HG03159 (cell line): Measurements from ENCODE around the gene PEF1.

Experiments
- ATAC-seq: cut with Tn5 transposase; IDR thresholded peaks from one replicate; pipeline ENCODE4 v1.9.1; 2021; ENCODE audit warnings: mild to moderate bottlenecking, moderate library complexity; ENCODE audit not compliant: unreplicated experiment

Gene PEF1

GRCh38 chr1:31655756-31656155 lies 11.1 kb upstream of the PEF1 start:
- no peak for ATAC-seq

DNA sequence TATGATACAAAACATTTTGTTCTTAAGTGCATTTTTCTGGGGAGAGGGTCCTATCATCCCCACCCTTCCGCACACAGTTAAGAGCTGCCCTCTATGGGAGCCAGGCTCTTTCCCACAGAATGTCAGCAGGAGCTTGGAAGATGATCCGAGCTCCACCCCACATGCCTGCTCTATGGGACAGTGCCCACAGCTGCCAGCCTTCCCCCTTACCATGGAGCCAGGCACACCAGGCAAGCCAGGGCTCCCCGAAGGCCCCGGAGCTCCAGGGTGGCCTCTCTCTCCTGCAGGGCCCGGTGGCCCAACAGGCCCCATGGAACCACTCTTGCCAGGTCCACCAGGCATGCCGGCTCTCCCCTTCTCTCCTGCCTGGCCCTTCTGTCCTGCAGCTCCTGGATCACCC lies 10.4 kb upstream of the PEF1 start:
- ATAC-seq: no peak

GRCh38 chr1:31654474-31654776 lies 9.7 kb upstream of the PEF1 start:
- ATAC-seq: no peak

GRCh38 chr1:31653717-31654473 lies 9.2 kb upstream of the PEF1 start:
- no peak for ATAC-seq

GRCh38 chr1:31652891-31653499 lies 8.3 kb upstream of the PEF1 start:
- ATAC-seq: no peak

- no peak for ATAC-seq
These were observed 7.1 kb upstream of the PEF1 start for GRCh38 chr1:31651766-31652165.

DNA sequence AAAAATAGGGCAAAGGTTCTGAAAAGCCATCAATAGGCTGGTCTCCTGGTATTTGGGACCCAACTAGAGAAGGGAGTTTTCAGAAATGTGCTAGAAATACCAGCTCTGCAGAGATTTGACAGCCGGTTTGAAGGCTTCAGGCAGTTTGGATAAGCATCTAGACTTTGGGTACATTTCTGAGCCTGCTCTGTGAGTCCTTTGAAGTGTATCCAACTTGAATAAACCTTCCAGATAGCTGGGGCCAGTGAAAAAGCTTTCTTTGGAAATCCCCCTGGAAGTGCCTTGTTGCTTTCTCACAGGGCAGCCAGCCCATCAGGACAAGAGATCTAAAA lies 6.4 kb upstream of the PEF1 start:
- ATAC-seq: no peak

GRCh38 chr1:31650161-31651088 lies 5.7 kb upstream of the PEF1 start:
- no peak for ATAC-seq

- no peak for ATAC-seq
These were observed 4.1 kb upstream of the PEF1 start for GRCh38 chr1:31648641-31649357.

GRCh38 chr1:31648190-31648589 lies 3.5 kb upstream of the PEF1 start:
- no peak for ATAC-seq

DNA sequence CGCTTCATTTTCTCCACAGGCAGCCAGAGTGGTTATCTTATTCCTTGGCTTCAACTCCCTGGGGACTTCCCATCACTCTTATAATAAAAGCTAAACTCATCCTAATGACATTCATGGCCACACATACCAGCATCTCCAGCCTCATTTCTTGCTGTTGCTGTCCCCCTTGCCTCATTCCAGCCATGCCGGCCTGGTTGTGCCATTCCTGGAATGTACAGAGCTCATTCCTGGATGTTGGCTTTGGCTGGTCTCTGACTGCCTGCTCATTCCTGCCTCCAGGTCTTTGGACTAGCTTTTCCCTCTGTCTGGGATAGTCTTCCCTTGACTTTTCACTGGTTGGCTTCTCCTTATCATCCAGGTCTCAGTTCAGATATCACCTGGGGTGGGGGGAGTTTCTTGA lies 2.4 kb upstream of the PEF1 start:
- no peak for ATAC-seq

DNA sequence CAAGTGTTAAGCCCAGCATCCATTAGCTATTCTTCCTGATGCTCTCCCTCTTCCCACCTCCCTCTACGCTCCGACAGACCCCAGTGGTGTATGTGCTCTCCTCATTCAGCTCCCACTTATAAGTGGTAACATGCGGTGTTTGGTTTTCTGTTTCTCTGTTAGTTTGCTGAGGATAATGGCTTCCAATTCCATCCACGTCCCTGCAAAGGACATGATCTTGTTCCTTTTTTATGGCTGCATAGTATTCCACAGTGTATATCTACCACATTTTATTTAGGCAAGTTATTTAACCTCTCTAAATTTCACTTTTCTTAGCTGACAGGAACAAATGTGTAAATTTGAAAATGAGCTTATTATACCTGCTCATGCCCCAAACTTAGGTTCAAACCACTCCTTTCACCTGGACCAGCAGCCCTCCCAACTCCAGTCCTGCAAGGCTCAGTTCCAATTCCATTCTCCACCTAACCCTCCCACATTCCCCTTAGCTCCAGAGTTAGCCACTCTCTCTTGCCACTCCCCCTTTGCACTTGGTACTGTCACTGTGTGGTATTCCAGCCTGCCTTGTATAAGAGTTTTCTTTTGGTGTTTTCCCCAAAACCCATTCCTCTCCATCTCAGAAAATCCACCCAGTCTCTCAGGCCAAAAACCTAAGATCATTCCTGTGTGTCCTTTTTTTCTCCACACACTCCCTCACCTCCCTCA lies 1.7 kb upstream of the PEF1 start:
- no peak for ATAC-seq

DNA sequence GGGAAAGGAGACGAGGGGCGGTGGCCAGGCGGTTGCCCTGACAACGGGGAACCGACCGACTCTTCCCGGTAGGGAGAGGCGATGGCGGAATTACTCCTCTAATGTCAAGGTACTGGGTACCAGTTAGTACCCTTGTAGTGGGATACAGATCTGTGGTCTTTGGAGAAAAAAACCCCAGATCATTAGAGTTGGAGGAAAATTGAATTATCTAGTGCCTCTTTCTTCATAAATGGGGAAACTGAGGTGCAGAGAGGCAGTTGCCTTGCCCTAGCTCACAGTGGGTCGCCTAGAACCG lies 545 bp upstream of the PEF1 start:
- no peak for ATAC-seq

DNA sequence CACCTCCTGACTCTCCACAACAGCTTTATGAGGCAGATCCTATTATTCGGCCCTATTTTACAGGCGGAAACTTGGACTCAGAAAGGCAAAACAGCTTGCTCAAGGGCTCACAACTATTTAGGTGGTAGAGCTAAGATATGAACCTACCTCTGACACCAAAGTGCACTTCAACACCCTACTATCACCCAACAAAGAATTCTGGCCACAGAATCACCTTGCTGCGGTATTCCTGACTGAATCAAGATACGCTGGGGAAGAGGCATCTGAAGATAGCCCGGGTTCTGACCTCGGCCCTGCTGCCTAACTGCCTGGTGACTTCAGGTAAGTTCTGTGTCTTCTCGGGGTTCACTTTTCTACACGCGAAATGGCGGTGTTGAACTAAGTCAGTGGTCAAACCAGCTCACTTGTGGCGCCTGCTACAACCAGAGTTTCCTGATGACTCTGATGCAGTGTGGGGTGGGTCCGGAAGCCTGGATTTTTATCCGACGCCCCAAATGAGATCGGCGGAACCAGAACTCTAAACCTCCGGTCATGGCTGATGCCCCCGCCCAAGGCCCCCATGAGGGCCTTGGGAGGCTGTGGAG lies 608 bp downstream of the PEF1 start:
- ATAC-seq: no peak

- no peak for ATAC-seq
These were observed 1.8 kb downstream of the PEF1 start for GRCh38 chr1:31642897-31643296.

DNA sequence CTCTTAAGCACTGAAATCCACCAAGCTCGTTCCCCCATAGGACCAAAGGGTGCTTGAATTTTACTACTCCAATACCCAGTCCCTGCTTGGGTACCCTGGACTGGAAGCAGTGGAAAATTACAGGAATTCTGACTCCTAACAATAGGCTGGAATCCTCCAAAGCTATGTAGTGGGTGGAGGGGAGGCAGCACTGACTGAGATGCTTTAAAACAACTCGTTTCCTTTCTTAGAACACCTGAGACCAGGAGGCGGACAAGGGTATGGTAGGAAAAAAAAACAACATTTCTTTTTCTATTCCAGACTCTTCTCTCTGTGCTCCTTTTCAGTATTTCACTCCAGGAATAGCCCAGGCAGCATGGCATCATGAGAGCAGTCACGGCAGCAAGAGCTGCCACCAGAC lies 2.3 kb downstream of the PEF1 start:
- no peak for ATAC-seq

DNA sequence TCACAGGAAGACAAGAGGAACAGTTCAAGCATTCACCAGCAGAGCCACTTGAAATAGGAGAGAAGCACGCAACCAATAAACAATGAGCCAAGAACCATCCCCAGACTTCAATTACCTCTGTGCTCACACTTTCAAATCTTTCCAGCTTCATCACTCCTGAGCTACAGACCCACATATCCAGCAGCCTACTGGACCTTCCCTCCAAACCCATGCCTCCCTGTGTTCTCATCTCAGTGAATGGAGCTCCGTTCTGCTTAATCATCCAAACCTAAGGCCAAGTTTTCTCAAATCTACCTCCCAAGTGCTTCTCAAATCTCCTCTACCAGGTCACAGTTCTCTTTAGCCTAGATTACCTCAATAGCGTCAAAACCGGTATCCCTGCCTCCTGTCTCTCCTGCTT lies 3.7 kb downstream of the PEF1 start:
- no peak for ATAC-seq

DNA sequence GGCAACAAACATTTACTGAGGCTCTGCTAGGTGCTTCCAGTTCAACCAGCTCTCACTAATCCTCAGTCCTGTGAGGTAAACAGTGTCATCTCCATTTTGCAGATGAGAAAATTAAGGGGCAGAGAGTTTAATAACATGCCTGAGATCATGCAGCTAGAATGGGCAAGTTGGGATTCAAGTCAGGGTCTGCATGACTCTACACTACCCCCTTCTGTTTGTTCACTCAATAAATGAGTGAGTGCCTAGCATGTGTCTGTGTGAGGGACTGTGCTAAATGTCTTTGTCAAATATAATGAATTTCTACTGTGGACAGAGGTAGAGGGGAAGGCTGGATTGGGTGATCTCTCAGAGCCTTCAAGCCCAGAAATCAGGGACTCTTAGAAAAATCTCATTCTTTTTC lies 4.5 kb downstream of the PEF1 start:
- ATAC-seq: no peak

DNA sequence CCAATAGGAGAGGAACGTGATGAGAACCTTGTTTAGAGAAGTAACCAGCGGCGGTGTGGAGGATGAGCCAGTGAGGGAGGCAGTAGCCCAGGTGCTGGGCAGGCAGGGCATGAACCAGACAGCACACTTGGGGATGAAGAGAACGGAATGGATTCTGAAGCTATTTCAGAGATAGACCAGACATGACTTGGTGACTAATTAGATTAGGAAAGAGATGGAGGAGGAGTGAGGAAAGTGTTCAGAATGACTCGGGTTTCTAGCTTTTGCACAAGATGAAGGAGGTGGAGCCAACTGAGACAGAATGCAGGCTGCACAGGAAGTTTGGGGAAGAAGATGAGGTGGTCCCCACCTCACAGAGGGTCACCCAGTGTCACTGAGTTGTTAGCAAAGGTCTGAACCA lies 5.1 kb downstream of the PEF1 start:
- no peak for ATAC-seq

DNA sequence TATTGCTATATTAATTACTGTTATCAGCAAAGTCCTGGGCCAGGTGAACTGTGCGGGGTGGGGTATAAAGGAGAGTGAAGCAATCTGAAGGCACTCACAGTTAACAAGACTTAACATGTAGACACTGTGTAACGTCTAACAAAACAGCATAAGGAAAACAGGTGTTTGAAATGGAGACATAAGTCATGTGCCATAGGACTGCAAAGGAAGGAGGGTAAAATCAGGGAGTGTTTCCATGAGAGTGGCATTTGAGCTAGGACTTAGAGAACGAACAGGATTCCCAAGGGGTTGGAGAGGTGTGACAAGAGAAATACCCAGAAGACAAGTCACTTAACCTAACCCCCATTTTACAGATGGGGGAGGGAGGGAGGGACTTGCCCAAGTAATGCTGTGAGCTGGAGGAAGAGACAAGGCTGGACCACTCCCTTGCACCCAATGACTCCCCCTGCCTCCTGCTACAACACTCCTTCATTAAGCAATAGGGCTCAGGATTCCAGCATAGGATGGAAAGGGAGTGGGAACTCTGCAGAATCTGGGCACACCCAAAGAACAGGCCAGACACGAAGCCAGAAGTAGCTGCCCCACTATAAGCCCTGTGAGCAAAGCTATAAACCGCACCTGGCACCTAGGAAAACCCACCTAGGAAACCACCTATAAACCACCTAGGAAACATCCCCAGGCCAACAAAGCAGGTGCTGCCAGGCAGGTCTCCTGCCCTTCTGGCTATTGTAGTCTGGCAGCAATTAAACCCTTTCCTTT lies 6.6 kb downstream of the PEF1 start:
- ATAC-seq: no peak
